ENCODE measurements around the gene SELENOP. TPM values are rescaled to one million over a fixed set of nuclear protein-coding genes. Genes with fewer than 3 reads are reported as not detected.

SELENOP gene
- total and polyA plus RNA-seq, 2 of the 13 experiments (the other 11 are each of a cell fraction or from before 2014, with no cell fraction given): 1,895 to 2,083 TPM

GRCh38 chr5:42799668-42800114 is 12.0 kb downstream of the SELENOP start (continued):
- TF ChIP-seq STAT6 (CRISPR knock-in tag; IDR thresholded peaks at IDR 0.05; ENCODE audit: borderline replicate concordance) (no peak), RARG (CRISPR knock-in tag; IDR thresholded peaks at IDR 0.05; ENCODE audit: low read depth) (no peak), RBFOX2 (IDR thresholded peaks at IDR 0.05; ENCODE audit: low read depth, low read length) (peak; percentile 82), PRMT3 (CRISPR knock-in tag; IDR thresholded peaks at IDR 0.05; ENCODE audit: borderline replicate concordance, low read depth) (no peak), NFIC (IDR thresholded peaks at IDR 0.05; ENCODE audit: low read length) (peak; percentile 72), ZFP90 (CRISPR knock-in tag; IDR thresholded peaks at IDR 0.05; ENCODE audit: borderline replicate concordance) (no peak), ZNF326 (CRISPR knock-in tag; IDR thresholded peaks at IDR 0.05; ENCODE audit: borderline replicate concordance) (no peak), ZNF432 (CRISPR knock-in tag; IDR thresholded peaks at IDR 0.05; ENCODE audit: borderline replicate concordance) (no peak), ZBTB46 (CRISPR knock-in tag; IDR thresholded peaks at IDR 0.05; ENCODE audit: borderline replicate concordance) (no peak), ZNF589 (CRISPR knock-in tag; conservative IDR thresholded peaks at IDR 0.05) (no peak), HMGA1 (CRISPR knock-in tag; conservative IDR thresholded peaks at IDR 0.05) (no peak), GLMP (CRISPR knock-in tag; IDR thresholded peaks at IDR 0.05; ENCODE audit: borderline replicate concordance) (no peak), MTA3 (CRISPR knock-in tag; IDR thresholded peaks at IDR 0.05) (no peak), PHF5A (CRISPR knock-in tag; IDR thresholded peaks at IDR 0.05; ENCODE audit: low read depth, unreplicated experiment) (peak; percentile 72), GATAD1 (CRISPR knock-in tag; IDR thresholded peaks at IDR 0.05) (no peak), HDAC1 (CRISPR knock-in tag; IDR thresholded peaks at IDR 0.05) (no peak), ZNF24 (IDR thresholded peaks at IDR 0.05) (no peak), ZNF616 (CRISPR knock-in tag; IDR thresholded peaks at IDR 0.05; ENCODE audit: low read depth) (no peak), ZNF367 (CRISPR knock-in tag; IDR thresholded peaks at IDR 0.05; ENCODE audit: borderline replicate concordance) (no peak), ZFP37 (CRISPR knock-in tag; IDR thresholded peaks at IDR 0.05; ENCODE audit: borderline replicate concordance) (no peak), CHCHD3 (CRISPR knock-in tag; IDR thresholded peaks at IDR 0.05) (no peak), ZUFSP (CRISPR knock-in tag; IDR thresholded peaks at IDR 0.05; ENCODE audit: borderline replicate concordance) (no peak), NCOA5 (CRISPR knock-in tag; IDR thresholded peaks at IDR 0.05) (0 out of 2 replicates have a peak, but pooled peaks have one; percentile 89), RBM22 (optimal IDR thresholded peaks at IDR 0.05; ENCODE audit: low read length) (peak; percentile 100), MAF1 (CRISPR knock-in tag; IDR thresholded peaks at IDR 0.05; ENCODE audit: borderline replicate concordance) (no peak)
